Stimulated activated CD4-positive, alpha-beta T cell treated with anti-CD3 and anti-CD28 coated beads, Interleukin-12 subunit alpha, Interleukin-12 subunit beta, amount 100 ng/mL, for 24 hours (primary cell): Measurements from ENCODE around the gene BICDL2.
A peak's percentile ranks its signal among the peaks of the same experiment; 100 is the strongest.

ENCODE experiments used
- DNase-seq, 2 experiments: peaks; one replicate each; pipeline ENCODE4 v3.0.0-alpha.2; 2020; ENCODE audit warnings: low read depth in 2 of 2

The BICDL2 gene

DNA sequence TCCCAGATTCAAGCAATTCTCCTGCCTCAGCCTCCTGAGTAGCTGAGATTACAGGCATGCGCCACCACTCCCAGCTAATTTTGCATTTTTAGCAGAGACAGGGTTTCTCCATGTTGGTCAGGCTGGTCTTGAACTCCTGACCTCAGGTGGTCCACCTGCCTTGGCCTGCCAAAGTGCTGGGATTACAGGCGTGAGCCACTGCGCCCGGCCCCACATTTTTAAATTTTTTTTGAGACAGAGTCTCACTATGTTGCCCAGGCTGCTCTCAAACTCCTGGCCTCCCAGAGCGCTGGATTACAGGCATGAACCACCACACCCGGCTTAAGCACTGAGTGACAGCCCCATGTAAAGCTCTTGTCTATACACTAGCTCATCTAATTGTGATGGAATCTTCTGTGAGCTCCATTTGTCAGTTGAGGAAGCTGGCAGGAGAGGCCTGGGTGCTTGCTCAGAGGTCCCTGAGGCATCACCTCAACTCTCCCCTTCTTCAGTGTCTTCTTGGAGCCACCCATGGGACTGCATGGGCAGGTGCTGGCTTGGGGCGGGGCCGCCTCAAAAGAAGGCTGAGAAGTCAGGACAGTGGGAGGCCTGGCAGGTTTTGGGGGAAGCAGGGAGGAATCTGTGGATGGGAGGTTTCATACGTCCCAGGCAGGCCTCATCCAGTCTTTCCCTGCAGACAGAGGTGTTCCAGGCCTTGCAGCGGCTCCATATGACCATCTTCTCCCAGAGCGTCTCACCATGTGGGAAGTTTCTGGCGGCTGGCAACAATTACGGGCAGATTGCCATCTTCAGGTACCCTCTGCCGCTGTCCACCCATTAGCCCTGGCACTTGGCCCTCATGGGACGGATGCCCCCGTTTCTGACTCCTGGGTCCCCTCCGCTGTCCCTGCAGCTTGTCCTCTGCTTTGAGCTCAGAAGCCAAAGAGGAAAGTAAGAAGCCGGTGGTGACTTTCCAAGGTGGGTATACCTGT, 11.4 kb downstream of the BICDL2 start:
- DNase-seq = no peak

DNA sequence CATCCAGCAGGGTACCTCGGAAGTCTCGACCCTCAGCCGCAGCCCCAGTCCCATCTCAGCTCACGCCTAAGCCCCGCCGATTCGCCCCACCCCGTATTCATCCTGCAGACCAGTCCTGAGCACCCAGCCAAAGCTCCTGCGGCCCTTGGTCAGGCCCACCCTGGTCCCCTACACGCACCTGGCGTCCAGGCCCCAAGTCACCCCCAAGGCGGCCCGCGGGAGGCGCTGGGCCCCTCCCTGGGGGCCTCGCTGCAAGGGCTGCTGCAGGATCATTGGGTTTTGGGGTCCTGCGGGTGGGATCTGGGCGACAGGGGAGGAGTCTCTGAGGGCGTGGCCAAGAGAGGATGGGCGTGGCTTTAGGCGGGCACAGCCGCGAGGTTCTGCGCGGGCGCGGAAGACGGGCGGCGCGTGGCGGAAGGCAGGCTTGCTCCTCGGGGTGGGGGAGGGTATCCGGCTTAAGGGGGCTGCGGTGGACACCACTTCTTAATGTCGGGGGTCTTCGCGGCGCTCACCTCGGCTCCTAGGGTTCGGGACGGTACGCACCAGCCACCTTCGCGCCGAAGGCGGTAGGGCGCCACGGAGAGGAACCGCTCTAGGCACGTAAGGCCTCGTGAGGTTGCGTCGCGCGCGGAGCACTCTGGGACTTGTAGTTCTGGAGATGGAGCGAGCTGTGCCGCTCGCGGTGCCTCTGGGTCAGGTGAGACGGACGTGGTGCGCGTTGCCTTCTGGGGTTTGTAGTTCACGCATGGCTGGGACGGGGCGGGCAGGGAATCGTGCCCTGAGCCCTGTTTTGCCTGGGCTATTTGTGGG, 12.9 kb downstream of the BICDL2 start, which contains the start of the genes HCFC1R1 and THOC6:
TSS of gene HCFC1R1 (minus strand) at position 274 of the 810 bp plus-strand sequence. CDS start at position 273, 1 bp downstream.
TSS of gene THOC6 (plus strand) at position 367 of the 810 bp plus-strand sequence. CDS start at position 659, 292 bp downstream.
- peak; percentile 92 to 95 for DNase-seq

DNA sequence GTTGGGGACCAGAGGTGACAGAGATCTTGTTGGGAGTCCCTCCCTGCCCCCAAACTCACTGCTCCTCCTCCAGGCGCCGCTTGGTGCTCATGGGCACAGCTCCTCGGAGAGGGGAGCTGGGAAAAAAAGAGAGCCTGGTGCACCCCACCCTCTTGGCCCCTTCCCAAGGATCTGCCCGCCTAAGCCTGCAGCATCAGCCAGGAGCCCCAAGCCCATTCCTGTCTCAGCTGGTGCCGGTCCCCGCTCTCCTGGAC, 13.4 kb downstream of the BICDL2 start:
- no peak for DNase-seq

DNA sequence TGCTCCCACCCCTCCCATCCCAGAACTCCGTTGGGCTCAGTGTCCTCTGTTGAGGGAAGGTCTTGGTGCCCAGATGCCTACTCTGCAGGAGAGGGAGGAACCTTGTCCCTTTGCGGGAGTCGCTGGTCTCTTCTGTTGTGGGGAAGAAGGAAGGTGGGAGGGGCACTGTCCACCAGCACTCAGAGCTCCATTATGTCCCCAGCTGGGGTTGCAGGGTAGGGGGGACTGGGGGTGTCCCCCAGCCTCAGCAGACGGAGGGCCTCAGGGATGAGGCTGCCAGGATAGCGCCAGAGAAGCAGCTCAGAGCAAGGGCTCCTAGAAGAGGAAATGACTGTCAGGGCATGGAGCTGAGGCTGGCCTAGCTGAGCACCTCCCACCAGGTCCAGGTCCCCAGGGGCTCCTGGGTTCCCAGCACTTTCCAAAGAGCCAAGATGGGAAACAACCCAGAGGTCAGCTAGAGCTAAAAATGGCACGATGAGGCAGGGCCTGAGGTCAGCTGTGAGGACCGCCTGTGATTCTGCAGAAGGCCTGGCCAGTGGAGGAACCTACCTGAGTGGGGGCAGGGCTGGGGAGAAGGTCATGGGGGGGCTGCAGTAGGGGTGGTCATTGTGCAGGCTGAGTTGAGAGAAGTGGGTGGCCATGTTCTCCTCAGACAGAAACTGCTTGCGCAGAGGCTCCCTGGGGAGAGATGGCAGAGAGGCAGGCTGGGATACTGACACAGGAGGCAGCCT, 13.9 kb downstream of the BICDL2 start:
- no peak for DNase-seq

DNA sequence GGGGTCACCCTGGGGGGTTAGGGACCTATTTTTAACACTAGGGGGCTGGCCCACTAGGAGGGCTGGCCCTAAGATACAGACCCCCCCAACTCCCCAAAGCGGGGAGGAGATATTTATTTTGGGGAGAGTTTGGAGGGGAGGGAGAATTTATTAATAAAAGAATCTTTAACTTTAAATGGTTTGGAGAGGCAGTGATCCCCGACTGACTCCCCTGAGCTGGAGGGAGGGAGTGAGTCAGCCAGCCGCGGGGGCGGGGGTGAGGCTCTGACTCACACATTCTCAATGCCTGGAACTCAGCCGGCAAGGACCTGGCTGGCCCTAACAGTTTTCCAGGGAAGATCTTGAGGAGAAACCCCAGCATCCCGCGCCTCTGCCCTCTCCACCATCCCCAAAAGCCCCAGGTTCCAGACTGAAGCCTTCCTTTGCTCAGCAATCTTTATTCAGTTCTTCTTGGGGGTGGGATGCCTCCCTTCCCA, 14.5 kb downstream of the BICDL2 start:
- DNase-seq = peak; percentile 73 to 91

DNA sequence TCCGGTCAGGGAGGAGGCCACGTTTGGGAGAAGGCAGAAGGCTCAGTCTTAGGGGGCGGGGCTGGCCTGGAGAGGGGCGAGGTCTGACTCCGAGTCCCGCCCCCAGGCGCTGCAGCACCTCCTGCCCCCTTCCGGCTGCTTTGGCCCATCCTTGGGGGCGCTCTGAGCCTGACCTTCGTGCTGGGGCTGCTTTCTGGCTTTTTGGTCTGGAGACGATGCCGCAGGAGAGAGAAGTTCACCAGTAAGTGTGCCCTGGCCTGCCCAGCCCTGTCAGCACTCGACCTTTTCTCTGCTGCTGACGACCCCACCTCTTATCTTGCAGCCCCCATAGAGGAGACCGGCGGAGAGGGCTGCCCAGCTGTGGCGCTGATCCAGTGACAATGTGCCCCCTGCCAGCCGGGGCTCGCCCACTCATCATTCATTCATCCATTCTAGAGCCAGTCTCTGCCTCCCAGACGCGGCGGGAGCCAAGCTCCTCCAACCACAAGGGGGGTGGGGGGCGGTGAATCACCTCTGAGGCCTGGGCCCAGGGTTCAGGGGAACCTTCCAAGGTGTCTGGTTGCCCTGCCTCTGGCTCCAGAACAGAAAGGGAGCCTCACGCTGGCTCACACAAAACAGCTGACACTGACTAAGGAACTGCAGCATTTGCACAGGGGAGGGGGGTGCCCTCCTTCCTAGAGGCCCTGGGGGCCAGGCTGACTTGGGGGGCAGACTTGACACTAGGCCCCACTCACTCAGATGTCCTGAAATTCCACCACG, 15.1 kb downstream of the BICDL2 start:
- peak; percentile 77 to 89 for DNase-seq

DNA sequence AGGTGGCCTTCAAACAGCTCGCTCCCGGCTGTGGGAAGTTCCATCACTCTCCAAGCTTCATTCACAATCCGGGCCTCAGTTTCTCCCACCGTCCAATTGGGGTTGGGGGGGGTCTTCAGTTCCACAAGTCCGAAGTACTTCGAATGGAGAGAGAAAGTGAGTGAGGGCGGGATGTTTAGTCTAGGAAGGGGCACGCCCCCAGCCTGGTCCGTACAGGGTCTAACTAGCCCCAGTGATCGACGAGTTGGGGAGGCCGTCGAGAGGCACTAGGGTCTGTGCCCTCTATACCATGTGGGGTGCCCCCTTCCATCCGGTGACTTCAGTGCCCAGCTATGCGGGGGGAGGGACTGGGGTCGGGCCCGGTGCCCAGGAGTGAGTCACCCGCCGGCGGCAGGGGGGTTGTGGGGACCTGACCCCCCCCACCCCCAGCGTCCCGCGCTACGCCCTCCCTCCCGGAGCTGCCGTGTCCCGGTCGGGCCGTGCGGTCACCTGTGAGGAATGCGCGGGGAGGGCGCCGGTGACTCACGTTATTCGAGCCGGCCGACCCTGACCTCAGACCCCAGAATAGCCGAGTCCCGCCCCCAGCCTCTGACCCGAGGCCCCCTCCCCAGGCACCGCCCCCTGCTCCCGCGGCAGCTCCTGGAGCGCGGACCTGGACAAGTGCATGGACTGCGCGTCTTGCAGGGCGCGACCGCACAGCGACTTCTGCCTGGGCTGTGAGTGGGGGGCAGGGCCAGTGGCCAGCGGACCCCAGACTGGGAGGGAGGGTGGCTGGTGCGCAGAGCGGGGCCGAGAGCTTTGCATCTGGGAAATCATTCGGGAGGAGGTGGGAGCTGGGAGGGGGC, 15.9 kb downstream of the BICDL2 start:
- peak in 1 of 2 experiments; percentile 26 for DNase-seq

DNA sequence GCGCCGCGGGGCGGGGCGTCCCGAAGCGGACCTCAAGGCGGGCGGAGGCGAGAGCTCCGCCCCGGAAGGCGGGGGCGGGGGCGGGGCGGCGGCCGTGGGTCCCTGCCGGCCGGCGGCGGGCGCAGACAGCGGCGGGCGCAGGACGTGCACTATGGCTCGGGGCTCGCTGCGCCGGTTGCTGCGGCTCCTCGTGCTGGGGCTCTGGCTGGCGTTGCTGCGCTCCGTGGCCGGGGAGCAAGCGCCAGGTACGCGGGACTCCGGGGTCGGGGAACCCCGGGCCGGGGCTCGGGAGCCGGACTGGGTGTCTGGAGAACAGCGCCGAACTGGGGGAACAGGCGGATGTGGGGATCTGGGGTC, 16.5 kb downstream of the BICDL2 start, which contains the start of gene TNFRSF12A:
TSS of gene TNFRSF12A (plus strand) at position 122 of the 357 bp plus-strand sequence. CDS start at position 152, 30 bp downstream.
- DNase-seq = peak in 1 of 2 experiments; percentile 60

DNA sequence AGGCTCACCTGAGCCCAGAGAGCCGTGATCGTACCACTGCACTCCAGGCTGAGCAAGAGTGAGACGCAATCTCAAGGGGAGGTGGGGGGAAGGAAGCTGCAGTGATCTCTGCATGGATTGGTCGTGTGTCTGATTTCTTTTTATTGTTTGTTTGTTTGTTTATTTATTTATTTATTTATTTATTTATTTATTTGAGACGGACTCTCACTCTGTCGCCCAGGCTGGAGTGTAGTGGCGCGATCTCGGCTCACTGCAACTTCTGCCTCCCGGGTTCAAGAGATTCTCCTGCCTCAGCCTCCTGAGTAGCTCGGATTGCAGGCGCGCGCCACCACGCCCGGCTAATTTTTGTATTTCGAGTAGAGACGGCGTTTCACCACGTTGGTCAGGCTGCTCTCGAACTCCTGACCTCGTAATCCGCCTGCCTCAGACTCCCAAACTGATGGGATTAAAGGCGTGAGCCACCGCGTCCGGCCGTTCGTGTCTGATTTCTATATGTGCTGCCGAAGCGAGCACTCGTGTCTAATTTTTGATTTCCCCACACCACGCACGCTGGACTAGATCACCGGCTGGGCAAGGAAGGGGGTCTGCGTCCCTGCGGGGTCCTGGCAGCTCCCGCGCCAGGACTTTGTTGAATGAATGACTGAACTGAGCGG, 17.0 kb downstream of the BICDL2 start:
- no peak for DNase-seq

DNA sequence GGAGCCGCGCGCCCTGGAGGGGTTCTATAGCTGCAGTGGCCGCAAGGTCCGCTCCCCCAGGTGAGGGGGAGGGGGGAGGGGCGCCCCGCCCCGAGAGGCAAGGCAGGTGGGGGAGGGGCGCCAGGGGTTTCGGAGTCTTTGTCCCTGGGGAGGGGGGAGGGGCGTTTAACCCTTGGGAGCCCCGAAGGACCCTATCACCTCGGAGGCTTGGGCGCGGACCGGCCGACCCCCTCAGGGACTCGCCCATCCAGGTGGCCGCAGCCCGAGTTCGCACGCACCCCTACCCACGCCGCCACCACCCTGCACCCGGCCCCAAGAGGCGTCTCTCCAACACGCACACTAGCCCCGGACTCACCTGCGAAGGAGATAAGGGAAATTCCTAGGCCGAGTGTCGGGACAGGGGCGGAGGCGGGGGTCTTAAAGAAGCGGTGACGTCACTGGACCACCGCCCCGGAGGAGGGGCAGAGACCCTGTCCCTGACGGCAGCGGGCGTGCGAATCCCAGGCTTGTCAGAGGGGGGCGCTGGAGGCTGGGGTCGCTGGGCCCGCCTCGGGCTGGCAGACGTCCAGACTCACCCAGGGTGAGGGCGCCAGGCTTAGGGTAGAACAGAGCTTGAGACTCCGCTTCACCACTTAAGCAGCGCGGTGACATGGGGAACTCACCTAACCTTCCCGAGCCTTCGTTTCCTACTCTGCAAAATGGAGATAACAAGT, 18.8 kb downstream of the BICDL2 start, which contains the start of gene CLDN6:
TSS of gene CLDN6 (minus strand) at position 390 of the 713 bp plus-strand sequence. CDS start 2,162 bp downstream, outside the sequence.
- DNase-seq = no peak

DNA sequence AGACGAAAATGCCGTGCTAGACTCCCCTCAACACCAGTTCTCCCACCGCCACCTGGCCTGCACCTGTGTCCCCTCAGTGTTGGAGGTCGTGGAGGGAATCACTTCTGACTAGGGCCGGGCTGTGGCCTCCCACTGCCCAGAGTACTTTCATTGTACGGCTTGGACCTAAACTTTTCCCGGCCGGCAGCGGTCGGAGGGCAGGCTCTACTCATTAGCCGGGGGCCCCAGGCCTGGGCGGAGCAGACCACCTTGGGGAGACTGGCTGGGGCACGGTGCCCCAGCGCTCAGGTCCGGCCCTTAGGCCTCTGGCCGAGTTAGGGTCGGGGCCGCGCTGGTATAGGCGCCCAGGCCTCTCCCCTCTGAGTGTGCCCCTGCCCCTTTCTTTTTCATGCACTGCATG, 19.4 kb downstream of the BICDL2 start:
- DNase-seq = no peak

DNA sequence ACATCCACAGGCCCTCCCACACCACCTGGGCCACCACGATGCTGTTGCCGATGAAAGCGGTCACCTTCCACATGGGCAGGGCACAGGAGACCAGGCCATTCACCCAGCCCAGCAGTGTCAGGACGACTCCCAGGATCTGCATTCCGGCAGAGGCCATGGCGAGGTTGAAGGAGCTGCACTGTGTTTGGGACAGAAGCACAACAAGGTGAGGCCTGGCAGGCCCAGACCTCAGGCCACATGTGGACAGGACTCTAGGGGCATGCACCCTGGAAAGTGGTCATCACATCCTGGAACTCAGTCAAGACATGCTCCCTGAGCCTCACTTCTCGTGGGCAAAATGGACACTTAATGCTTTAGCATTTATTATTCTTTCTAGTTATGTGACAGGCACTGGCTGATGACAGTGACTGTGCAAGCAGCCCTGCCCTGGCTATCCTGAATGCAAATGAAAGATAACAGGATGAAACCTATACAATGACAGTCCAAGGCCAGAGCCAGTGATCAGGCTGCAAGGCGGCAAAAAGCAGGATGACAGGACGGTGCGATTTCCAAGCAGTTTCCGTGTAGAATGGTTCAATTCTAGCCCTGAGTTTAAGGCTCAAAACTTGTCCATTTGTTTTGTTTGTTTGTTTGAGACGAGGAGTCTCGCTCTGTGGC, 20.8 kb downstream of the BICDL2 start:
- no peak for DNase-seq

DNA sequence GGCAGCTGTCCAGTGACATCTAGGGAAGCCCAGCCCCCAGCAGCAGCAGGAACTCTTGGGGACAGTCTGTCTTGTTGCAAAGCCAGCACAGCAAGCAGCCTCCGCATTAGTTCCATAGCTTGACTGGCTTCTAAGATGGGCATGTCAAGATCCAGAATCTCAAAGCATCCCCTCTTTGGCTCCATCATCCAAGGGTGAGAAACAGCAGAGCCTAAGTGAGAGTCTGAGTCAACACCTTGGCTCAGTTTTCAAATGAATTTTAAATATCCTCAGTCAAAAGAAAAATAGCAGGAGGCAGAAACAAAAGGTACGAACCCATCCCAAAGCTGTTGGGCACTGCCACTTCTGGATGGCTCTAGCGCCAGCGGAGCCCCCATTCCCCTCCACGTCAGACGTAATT, 21.8 kb downstream of the BICDL2 start:
- DNase-seq = no peak

DNA sequence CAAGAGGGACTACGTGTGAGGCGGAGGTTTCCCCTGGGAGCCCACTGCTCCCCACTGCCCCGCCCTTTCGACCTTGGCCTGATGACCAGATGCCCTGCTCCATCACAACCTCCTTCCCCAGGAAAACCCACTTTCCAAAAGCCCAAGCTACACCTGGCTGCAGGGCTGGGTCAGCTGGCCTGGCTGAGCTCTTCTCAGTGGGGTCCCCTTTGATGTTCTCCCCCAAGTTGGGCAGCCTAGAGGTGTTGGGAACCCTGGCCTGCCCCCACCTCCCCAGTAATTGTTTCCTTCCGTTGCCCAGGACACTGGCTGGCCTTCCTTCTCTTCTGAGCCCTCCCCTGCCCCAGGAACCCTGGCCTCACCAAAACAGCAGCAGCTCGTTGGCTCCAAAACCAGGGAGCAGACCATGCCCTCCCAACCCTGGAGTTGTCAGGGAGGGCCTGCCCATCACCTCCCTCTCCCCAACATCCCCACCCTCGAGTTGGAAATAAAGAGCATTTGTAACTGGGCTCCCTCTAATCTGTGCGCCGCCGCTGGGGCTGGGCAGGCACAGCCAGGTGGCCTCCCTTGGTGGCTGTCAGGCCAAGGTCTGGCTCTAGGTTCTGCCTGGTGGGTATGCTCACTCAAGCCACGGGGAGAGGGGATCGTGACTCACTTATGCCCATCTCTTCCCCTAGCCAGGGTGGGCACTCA, 22.6 kb downstream of the BICDL2 start:
- DNase-seq = no peak

DNA sequence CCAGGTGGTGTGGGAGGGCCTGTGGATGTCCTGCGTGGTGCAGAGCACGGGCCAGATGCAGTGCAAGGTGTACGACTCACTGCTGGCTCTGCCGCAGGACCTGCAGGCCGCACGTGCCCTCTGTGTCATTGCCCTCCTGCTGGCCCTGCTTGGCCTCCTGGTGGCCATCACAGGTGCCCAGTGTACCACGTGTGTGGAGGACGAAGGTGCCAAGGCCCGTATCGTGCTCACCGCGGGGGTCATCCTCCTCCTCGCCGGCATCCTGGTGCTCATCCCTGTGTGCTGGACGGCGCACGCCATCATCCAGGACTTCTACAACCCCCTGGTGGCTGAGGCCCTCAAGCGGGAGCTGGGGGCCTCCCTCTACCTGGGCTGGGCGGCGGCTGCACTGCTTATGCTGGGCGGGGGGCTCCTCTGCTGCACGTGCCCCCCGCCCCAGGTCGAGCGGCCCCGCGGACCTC, 23.2 kb downstream of the BICDL2 start:
- no peak for DNase-seq

DNA sequence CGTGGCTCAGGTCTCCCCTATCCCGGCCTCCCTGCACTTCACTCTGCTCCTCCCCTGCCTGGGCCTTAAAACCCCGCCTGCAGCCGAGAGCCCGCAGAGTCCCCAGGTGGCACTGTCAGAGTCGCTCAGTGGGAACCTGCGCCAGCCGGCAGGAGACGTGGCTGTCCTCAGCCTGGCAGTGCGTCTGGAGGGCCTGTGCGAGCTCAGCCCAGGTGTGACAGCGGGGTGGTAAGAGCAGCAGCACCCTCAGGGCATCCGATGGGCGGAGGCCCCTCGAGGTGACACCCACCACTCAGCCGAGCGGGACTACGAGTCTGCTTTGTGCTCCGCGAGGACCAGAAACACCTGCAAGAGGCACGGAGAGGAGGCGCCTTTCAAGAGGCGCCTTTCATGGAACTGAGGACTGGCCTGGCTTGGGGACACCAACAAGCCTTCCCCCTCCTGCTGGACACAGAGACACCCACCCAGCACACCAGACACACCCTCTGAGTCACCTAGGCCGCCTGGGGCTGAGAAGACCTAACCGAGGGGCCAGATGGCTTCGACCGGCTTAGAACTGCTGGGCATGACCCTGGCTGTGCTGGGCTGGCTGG, 23.8 kb downstream of the BICDL2 start, which contains the start of gene CLDN9:
TSS of gene CLDN9 (plus strand) at position 96 of the 593 bp plus-strand sequence. CDS start at position 536, 440 bp downstream.
- no peak for DNase-seq

DNA sequence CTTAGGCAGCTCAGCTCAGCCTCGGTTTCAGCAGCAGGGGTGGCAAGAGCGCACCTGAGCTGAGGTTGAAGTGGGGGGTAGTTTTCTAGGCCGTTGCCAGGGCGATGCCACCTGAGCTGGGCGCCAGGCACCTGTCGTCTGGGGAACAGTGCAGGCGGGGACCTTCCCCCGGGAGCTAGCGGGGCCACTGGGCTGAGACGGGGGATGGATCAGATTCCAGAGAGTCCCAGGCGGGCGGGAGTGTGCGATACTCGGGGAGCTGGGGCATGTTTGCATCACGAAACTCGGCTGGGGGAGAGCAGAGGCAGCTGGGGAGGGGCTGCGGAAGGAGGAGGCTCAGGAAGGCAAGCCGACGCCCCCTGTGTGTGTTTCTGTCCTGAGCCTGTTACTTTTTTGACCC, 24.5 kb downstream of the BICDL2 start:
- no peak for DNase-seq
